GM19372 (cell line): ENCODE data around the gene TNS4.
"Not testable (repeated sequence)": the region's sequence is repeated elsewhere in the genome, so short reads cannot be mapped to it uniquely, and the experiment has no call there.

Source experiments
- ATAC-seq: cut with Tn5 transposase; IDR thresholded peaks from one replicate; pipeline ENCODE4 v1.9.1; 2021; ENCODE audit warnings: mild to moderate bottlenecking, low read depth, moderate library complexity; ENCODE audit not compliant: unreplicated experiment

TNS4 gene

GRCh38 chr17:40501499-40501911 is at the start of gene TNS4:
Gene TNS4, minus strand, starts transcription at chr17:40501623. Its CDS starts 5,198 bp downstream, at chr17:40496425.
- ATAC-seq = no peak

- ATAC-seq = no peak
Measured at GRCh38 chr17:40550608-40551007, 49.2 kb upstream of the TNS4 start.

- ATAC-seq = no peak
Measured at GRCh38 chr17:40548982-40549685, 47.7 kb upstream of the TNS4 start.

GRCh38 chr17:40548491-40548981 is 47.1 kb upstream of the TNS4 start:
- ATAC-seq = no peak

- ATAC-seq = no peak
Measured at GRCh38 chr17:40547785-40548478, 46.5 kb upstream of the TNS4 start.

- no peak for ATAC-seq
Measured at GRCh38 chr17:40547079-40547784, 45.8 kb upstream of the TNS4 start.

GRCh38 chr17:40546497-40546896 is 45.1 kb upstream of the TNS4 start:
- not testable (repeated sequence) for ATAC-seq

GRCh38 chr17:40545660-40546059 is 44.2 kb upstream of the TNS4 start:
- ATAC-seq = no peak

GRCh38 chr17:40542558-40543411 is 41.4 kb upstream of the TNS4 start:
- peak; percentile 51 for ATAC-seq

- no peak for ATAC-seq
Measured at GRCh38 chr17:40541873-40542557, 40.6 kb upstream of the TNS4 start.

- no peak for ATAC-seq
Measured at GRCh38 chr17:40541060-40541872, 39.8 kb upstream of the TNS4 start.

GRCh38 chr17:40540448-40540847 is 39.0 kb upstream of the TNS4 start:
- no peak for ATAC-seq

- ATAC-seq = no peak
Measured at GRCh38 chr17:40539711-40540411, 38.4 kb upstream of the TNS4 start.

- ATAC-seq = no peak
Measured at GRCh38 chr17:40538936-40539705, 37.7 kb upstream of the TNS4 start.

- ATAC-seq = no peak
Measured at GRCh38 chr17:40538019-40538935, 36.9 kb upstream of the TNS4 start.

GRCh38 chr17:40536295-40537171 is 35.1 kb upstream of the TNS4 start:
- ATAC-seq = no peak
